HuH-7.5 (cell line): ENCODE results near the gene FRMD4B.

Source experiments
- DNase-seq: peaks from one replicate; pipeline ENCODE4 v3.0.0; 2011; ENCODE audit warnings: low spot score

The FRMD4B gene

GRCh38 chr3:69166446-69166845 lies 219.4 kb downstream of the FRMD4B start:
- no peak for DNase-seq

GRCh38 chr3:69165744-69166143 lies 220.1 kb downstream of the FRMD4B start:
- DNase-seq: no peak

GRCh38 chr3:69164296-69164695 lies 221.6 kb downstream of the FRMD4B start:
- DNase-seq: no peak

- no peak for DNase-seq
Measured at GRCh38 chr3:69162308-69162980, 223.4 kb downstream of the FRMD4B start.

GRCh38 chr3:69161587-69162307 lies 224.1 kb downstream of the FRMD4B start:
- no peak for DNase-seq

GRCh38 chr3:69160525-69160924 lies 225.4 kb downstream of the FRMD4B start:
- DNase-seq: no peak

GRCh38 chr3:69160107-69160506 lies 225.8 kb downstream of the FRMD4B start:
- no peak for DNase-seq

- DNase-seq: no peak
Measured at GRCh38 chr3:69149586-69149985, 236.3 kb downstream of the FRMD4B start.

- DNase-seq: no peak
Measured at GRCh38 chr3:69145688-69146087, 240.2 kb downstream of the FRMD4B start.

- no peak for DNase-seq
Measured at GRCh38 chr3:69144631-69145245, 241.2 kb downstream of the FRMD4B start.

- no peak for DNase-seq
Measured at GRCh38 chr3:69143612-69144011, 242.3 kb downstream of the FRMD4B start.

GRCh38 chr3:69142797-69143454 lies 243.0 kb downstream of the FRMD4B start:
- no peak for DNase-seq

- no peak for DNase-seq
Measured at GRCh38 chr3:69142090-69142489, 243.8 kb downstream of the FRMD4B start.

- no peak for DNase-seq
Measured at GRCh38 chr3:69141313-69141712, 244.6 kb downstream of the FRMD4B start.

- no peak for DNase-seq
Measured at GRCh38 chr3:69137412-69137811, 248.5 kb downstream of the FRMD4B start.

GRCh38 chr3:69137005-69137404 lies 248.9 kb downstream of the FRMD4B start:
- DNase-seq: no peak

GRCh38 chr3:69130689-69131088 lies 255.2 kb downstream of the FRMD4B start:
- no peak for DNase-seq

GRCh38 chr3:69129531-69129930 lies 256.4 kb downstream of the FRMD4B start:
- no peak for DNase-seq

GRCh38 chr3:69128509-69128908 lies 257.4 kb downstream of the FRMD4B start:
- no peak for DNase-seq

GRCh38 chr3:69126999-69127398 lies 258.9 kb downstream of the FRMD4B start:
- no peak for DNase-seq

GRCh38 chr3:69126216-69126615 lies 259.7 kb downstream of the FRMD4B start:
- DNase-seq: no peak

- no peak for DNase-seq
Measured at GRCh38 chr3:69122403-69122802, 263.5 kb downstream of the FRMD4B start, which contains the start of gene LMOD3. Gene LMOD3 (minus strand): TSS chr3:69122595. CDS start chr3:69122386, 209 bp downstream.

GRCh38 chr3:69121950-69122349 lies 263.9 kb downstream of the FRMD4B start:
- DNase-seq: no peak
